AG09309 (cell line): Measurements from ENCODE around the gene CD200.

Source experiments
- DNase-seq: peaks from one replicate; pipeline ENCODE4 v3.0.0-alpha.2; 2010; ENCODE audit warnings: low read depth
- H3K4me3 ChIP-seq: 2 replicates; pipeline ENCODE4 v1.5.1; 2011; ENCODE audit warnings: mild to moderate bottlenecking, low read depth, low read length, moderate library complexity; ENCODE audit not compliant: control insufficient read depth
- CTCF ChIP-seq: IDR thresholded peaks from 2 replicates; pipeline ENCODE4 v1.5.1; 2011; ENCODE audit warnings: mild to moderate bottlenecking, low read depth, low read length, inconsistent platforms; ENCODE audit not compliant: insufficient read depth, control insufficient read depth; ENCODE audit errors: missing control alignments

Gene CD200

GRCh38 chr3:112407214-112407887, 74.4 kb downstream of the CD200 start:
- DNase-seq = no peak
- no peak for TF ChIP-seq CTCF
- H3K4me3 ChIP-seq = no peak overlapping the region

DNA sequence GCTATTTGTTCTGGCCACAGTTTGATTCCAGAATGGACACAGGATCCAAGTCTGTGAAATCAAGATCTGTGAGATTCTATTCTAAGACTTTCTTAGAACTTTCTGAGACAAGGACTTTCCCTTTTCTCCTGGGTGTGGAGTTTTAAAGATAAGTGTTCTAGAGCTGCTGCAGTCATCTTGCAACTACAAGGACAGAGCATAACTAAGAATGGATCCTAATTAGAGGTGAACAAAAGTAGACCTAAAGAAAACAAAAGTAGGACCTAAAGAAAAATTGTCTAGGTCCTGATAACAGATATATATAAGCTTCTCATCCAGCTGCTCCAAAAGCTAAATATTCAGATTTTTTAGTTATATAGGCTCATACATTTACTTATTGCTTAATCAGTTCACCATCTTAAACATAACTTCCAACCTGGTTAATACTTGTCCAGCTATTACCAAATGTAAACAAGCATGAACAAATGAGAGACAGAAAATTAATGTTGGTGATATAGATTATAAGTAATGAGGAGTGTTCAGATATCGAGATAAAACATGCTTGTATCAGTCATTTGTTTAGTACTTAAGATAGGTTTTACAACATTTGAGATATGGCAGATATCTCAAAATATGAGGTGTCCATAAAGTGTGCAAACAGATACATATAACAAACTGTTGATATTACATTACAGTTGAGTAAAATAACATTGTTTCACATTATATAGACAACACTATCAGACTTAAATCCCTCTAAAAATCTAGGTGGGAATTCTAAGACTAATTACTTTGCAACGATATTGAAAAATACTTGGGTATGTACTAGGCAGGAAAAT, 75.1 kb downstream of the CD200 start:
- H3K4me3 ChIP-seq = no peak overlapping the region
- no peak for TF ChIP-seq CTCF
- DNase-seq = no peak

- no peak for DNase-seq
Observed at GRCh38 chr3:112409041-112409440, 76.1 kb downstream of the CD200 start.

GRCh38 chr3:112411425-112411824, 78.5 kb downstream of the CD200 start:
- no peak overlapping the region for H3K4me3 ChIP-seq
- TF ChIP-seq CTCF = no peak
- no peak for DNase-seq

More at GRCh38 chr3:112409041-112409440, 76.1 kb downstream of the CD200 start:
- no peak for TF ChIP-seq CTCF
- H3K4me3 ChIP-seq = no peak overlapping the region
